Neuronal stem cell (in vitro differentiated cells): Measurements from ENCODE around the gene AACS.
A peak's percentile ranks its signal among the peaks of the same experiment; 100 is the strongest.

Experiments
- DNase-seq: peaks from one replicate; pipeline ENCODE4 v3.0.0-alpha.2; 2013; ENCODE audit warnings: low spot score
- H2AFZ ChIP-seq: one replicate; pipeline ENCODE4 v1.6.1; 2013; ENCODE audit warnings: mild to moderate bottlenecking, low read length, inconsistent platforms
- H2AK5ac ChIP-seq: 2 replicates; pipeline ENCODE4 v1.6.1; 2013; ENCODE audit warnings: low read depth, mild to moderate bottlenecking, inconsistent platforms, low read length, moderate library complexity, mixed read lengths
- H2BK120ac ChIP-seq: 2 replicates; pipeline ENCODE4 v1.6.1; 2013; ENCODE audit warnings: low read depth, mild to moderate bottlenecking, inconsistent platforms, low read length, moderate library complexity, mixed read lengths
- H2BK12ac ChIP-seq: one replicate; pipeline ENCODE4 v1.6.1; 2013; ENCODE audit warnings: low read length, inconsistent platforms
- H2BK15ac ChIP-seq: 2 replicates; pipeline ENCODE4 v1.6.1; 2013; ENCODE audit warnings: mild to moderate bottlenecking, low read length, inconsistent platforms, mixed read lengths
- H2BK5ac ChIP-seq: one replicate; pipeline ENCODE4 v1.6.1; 2013; ENCODE audit warnings: inconsistent platforms, mild to moderate bottlenecking, low read length, moderate library complexity
- H3K14ac ChIP-seq: one replicate; pipeline ENCODE4 v1.6.1; 2013; ENCODE audit warnings: low read length, inconsistent platforms
- H3K18ac ChIP-seq: 2 replicates; pipeline ENCODE4 v1.6.1; 2013; ENCODE audit warnings: low read length, inconsistent platforms
- H3K23ac ChIP-seq: 2 replicates; pipeline ENCODE4 v1.6.1; 2013; ENCODE audit warnings: low read depth, mild to moderate bottlenecking, mixed read lengths, low read length, inconsistent platforms; ENCODE audit not compliant: poor library complexity
- H3K27ac ChIP-seq: replicated peaks from 3 replicates; pipeline ENCODE4 v1.5.1; 2013; ENCODE audit warnings: low read length, inconsistent platforms
- H3K27me3 ChIP-seq, 3 experiments: 2 replicates each; pipeline ENCODE4 v1.6.1; 2013; ENCODE audit warnings: low read length in 3 of 3, mild to moderate bottlenecking in 2 of 3, inconsistent platforms in 1 of 3, low read depth in 1 of 3, mixed read lengths in 1 of 3, moderate library complexity in 1 of 3; ENCODE audit not compliant: control insufficient read depth in 3 of 3, insufficient read depth in 3 of 3
- H3K36me3 ChIP-seq, 2 donors: replicated peaks in 1 of 2; 2 replicates each; pipeline ENCODE4 v1.6.1; 2013; ENCODE audit warnings: low read length in 2 of 2; ENCODE audit not compliant: control insufficient read depth in 2 of 2, insufficient read depth in 2 of 2
- H3K4ac ChIP-seq: 2 replicates; pipeline ENCODE4 v1.6.1; 2013; ENCODE audit warnings: inconsistent platforms, mild to moderate bottlenecking, low read length, moderate library complexity
- H3K4me1 ChIP-seq, 2 donors: 1 replicate in 1 of 2; 2 replicates in 1 of 2; pipeline ENCODE4 v1.6.1; 2013; ENCODE audit warnings: low read length in 2 of 2, low read depth in 1 of 2; ENCODE audit not compliant: control insufficient read depth in 2 of 2, insufficient read depth in 1 of 2
- H3K4me2 ChIP-seq: one replicate; pipeline ENCODE4 v1.6.1; 2013; ENCODE audit warnings: mild to moderate bottlenecking, low read length, inconsistent platforms; ENCODE audit not compliant: insufficient read depth, poor library complexity, severe bottlenecking
- H3K4me3 ChIP-seq, 2 donors: 2 replicates each; pipeline ENCODE4 v1.5.1; 2013; ENCODE audit warnings: low read length in 2 of 2, mild to moderate bottlenecking in 2 of 2, inconsistent platforms in 1 of 2, moderate library complexity in 1 of 2
- H3K79me1 ChIP-seq: one replicate; pipeline ENCODE4 v1.6.1; 2013; ENCODE audit warnings: low read depth, mild to moderate bottlenecking, inconsistent platforms, low read length, moderate library complexity
- H3K9ac ChIP-seq: one replicate; pipeline ENCODE4 v1.6.1; 2013; ENCODE audit warnings: mild to moderate bottlenecking, low read depth, low read length, inconsistent platforms; ENCODE audit not compliant: poor library complexity
- H3K9me3 ChIP-seq, 2 donors: replicated peaks in 1 of 2; 2 replicates each; pipeline versions ENCODE3 to v1.6.1; 2013; ENCODE audit warnings: low read length in 2 of 2, mild to moderate bottlenecking in 2 of 2, inconsistent platforms in 1 of 2, low read depth in 1 of 2, mixed read lengths in 1 of 2, moderate library complexity in 1 of 2; ENCODE audit not compliant: control insufficient read depth in 2 of 2, insufficient read depth in 1 of 2
- H4K8ac ChIP-seq: one replicate; pipeline ENCODE4 v1.6.1; 2013; ENCODE audit warnings: low read depth, mild to moderate bottlenecking, inconsistent platforms, low read length, moderate library complexity
- H4K91ac ChIP-seq: one replicate; pipeline ENCODE4 v1.6.1; 2013; ENCODE audit warnings: low read length, low read depth, mild to moderate bottlenecking, inconsistent platforms; ENCODE audit not compliant: poor library complexity
- WGBS, 2 donors: extraction: QIAGEN DNeasy Blood & Tissue Kit; methylation state at CpG; one replicate each; pipeline ENCODE4 v1.1.7; 2013; ENCODE audit warnings: missing lambda C conversion rate in 2 of 2, mixed read lengths in 1 of 2; ENCODE audit not compliant: insufficient read length in 2 of 2, insufficient replicate concordance in 1 of 2; ENCODE audit errors: extremely low coverage in 2 of 2; 5-methylcytosine and 5-hydroxymethylcytosine counted together

Gene AACS

DNA sequence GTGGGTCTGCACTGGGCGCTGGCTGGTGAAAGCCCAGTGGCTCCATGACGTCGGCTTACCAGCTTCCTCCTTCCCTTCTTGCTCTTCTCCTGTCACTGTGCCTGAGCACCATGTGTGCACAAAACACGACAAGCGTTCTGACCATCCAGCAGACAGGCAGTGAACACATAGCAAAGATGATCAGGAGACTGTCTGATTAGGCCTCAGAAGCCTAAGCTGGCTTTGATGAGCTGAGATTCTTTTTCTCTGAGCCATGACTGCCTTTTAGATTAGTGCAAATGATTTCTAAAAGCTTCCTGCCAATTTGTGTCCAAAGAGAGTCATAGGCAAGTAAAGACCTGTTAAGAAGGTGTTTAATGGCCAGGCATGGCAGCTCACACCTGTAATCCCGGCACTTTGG is 83.1 kb downstream of the AACS start:
- H3K4me1 ChIP-seq: no peaks in the 10 kb centered on the region
- no peak overlapping the region for H3K4ac ChIP-seq
- H3K23ac ChIP-seq: no peak overlapping the region
- H3K79me1 ChIP-seq: no peaks in the 10 kb centered on the region
- no peak overlapping the region for H2BK12ac ChIP-seq
- no peak overlapping the region for H2AK5ac ChIP-seq
- H2AFZ ChIP-seq: no peak overlapping the region
- no peak overlapping the region for H3K18ac ChIP-seq
- no peak overlapping the region for H4K8ac ChIP-seq
- no peaks in the 10 kb centered on the region for H3K9me3 ChIP-seq
- H3K4me2 ChIP-seq: no peak overlapping the region
- H2BK120ac ChIP-seq: no peak overlapping the region
- peak overlapping the region; percentile 34 for H3K9ac ChIP-seq
- no peaks in the 10 kb centered on the region for H3K36me3 ChIP-seq
- WGBS, 2 donors: no CpG with 5 or more reads among the region's 6 CpGs
- no peak overlapping the region for H3K14ac ChIP-seq
- H3K4me3 ChIP-seq: no peak overlapping the region
- H4K91ac ChIP-seq: peak overlapping the region; percentile 41
- no peak overlapping the region for H3K27ac ChIP-seq
- H2BK5ac ChIP-seq: no peak overlapping the region
- H2BK15ac ChIP-seq: no peak overlapping the region
- peaks cover 0 to 3% (median 0%) of the 10 kb centered on the region in 3 experiments for H3K27me3 ChIP-seq
- DNase-seq: no peak

- peaks cover 0 to 3% (median 0%) of the 10 kb centered on the region in 3 experiments for H3K27me3 ChIP-seq
- no peak overlapping the region for H2BK120ac ChIP-seq
- H3K4me1 ChIP-seq: no peaks in the 10 kb centered on the region
- H3K4me2 ChIP-seq: no peak overlapping the region
- H3K4me3 ChIP-seq: no peak overlapping the region
- H3K14ac ChIP-seq: no peak overlapping the region
- H2BK5ac ChIP-seq: no peak overlapping the region
- no peak overlapping the region for H4K91ac ChIP-seq
- no CpG with 5 or more reads among the region's 11 CpGs for WGBS, 2 donors
- H4K8ac ChIP-seq: no peak overlapping the region
- no peaks in the 10 kb centered on the region for H3K9me3 ChIP-seq
- H2BK15ac ChIP-seq: no peak overlapping the region
- no peak overlapping the region for H3K18ac ChIP-seq
- no peak overlapping the region for H2BK12ac ChIP-seq
- H2AFZ ChIP-seq: no peak overlapping the region
- DNase-seq: no peak
- no peak overlapping the region for H3K23ac ChIP-seq
- H3K36me3 ChIP-seq: no peaks in the 10 kb centered on the region
- H3K79me1 ChIP-seq: no peaks in the 10 kb centered on the region
- H3K4ac ChIP-seq: no peak overlapping the region
- no peak overlapping the region for H3K27ac ChIP-seq
- H3K9ac ChIP-seq: no peak overlapping the region
- H2AK5ac ChIP-seq: peak overlapping the region; percentile 21
Measured at GRCh38 chr12:125149160-125150108, 84.2 kb downstream of the AACS start.

DNA sequence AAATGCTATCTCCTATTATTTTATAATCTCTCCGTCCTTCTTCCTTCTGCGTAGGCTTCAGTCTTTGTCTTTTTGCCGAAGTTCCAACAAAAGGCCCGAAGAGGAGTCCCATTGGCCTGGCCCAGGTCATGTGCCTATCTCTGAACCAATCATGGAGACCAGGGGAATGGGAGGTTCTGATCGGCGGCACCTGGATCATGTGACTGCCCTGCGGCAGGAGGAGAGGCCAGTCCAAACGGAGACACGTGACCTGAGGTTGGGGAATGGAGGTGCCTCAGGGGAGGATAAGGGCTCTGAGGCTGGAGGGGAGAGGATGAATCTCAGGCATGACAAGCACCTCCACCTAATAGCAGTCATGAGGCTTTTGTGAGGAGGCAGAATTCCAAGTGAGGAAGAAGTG is 86.0 kb downstream of the AACS start:
- H2AFZ ChIP-seq: peak overlapping the region; percentile 58
- H3K9me3 ChIP-seq: no peaks in the 10 kb centered on the region
- no peak overlapping the region for H2AK5ac ChIP-seq
- no peak overlapping the region for H3K4ac ChIP-seq
- H3K27ac ChIP-seq: no peak overlapping the region
- H4K8ac ChIP-seq: no peak overlapping the region
- H2BK5ac ChIP-seq: no peak overlapping the region
- no peak overlapping the region for H2BK12ac ChIP-seq
- no peak overlapping the region for H3K18ac ChIP-seq
- no peak overlapping the region for H3K23ac ChIP-seq
- no peak overlapping the region for H2BK120ac ChIP-seq
- H3K14ac ChIP-seq: no peak overlapping the region
- no peaks in the 10 kb centered on the region for H3K79me1 ChIP-seq
- peak overlapping the region in 1 of 2 donors; percentile 13 for H3K4me3 ChIP-seq
- H3K36me3 ChIP-seq: no peaks in the 10 kb centered on the region
- no peak overlapping the region for H3K4me2 ChIP-seq
- H4K91ac ChIP-seq: no peak overlapping the region
- H2BK15ac ChIP-seq: no peak overlapping the region
- H3K27me3 ChIP-seq: peaks cover 0 to 5% (median 0%) of the 10 kb centered on the region in 3 experiments
- no CpG with 5 or more reads among the region's 9 CpGs for WGBS, 2 donors
- DNase-seq: no peak
- H3K4me1 ChIP-seq: no peaks in the 10 kb centered on the region
- no peak overlapping the region for H3K9ac ChIP-seq

DNA sequence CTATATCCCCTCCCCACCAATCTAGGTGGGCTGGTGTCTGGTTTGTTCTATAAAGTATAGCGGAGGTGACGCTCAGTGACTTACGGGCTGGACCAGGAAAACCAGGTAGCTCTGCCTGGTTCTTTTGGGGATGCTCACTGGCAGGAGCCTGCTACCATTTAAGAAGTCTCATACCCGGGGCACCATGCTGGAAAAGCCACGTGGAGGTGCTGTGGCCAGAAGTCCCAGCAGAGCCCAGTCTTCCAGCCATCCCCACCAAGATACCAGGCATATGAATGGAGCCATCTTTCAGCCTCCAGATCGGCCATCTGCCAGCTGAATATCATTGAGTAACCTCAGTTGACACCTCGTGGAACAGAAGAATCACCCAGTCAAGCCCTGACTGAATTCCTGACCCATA is 87.2 kb downstream of the AACS start:
- no peak for DNase-seq
- no peak overlapping the region for H3K14ac ChIP-seq
- no peak overlapping the region for H3K27ac ChIP-seq
- peaks cover 0 to 2% of the 10 kb centered on the region in 2 donors for H3K9me3 ChIP-seq
- H3K27me3 ChIP-seq: peaks cover 0 to 4% (median 0%) of the 10 kb centered on the region in 3 experiments
- no peak overlapping the region for H3K4me3 ChIP-seq
- no peak overlapping the region for H3K18ac ChIP-seq
- H3K36me3 ChIP-seq: no peaks in the 10 kb centered on the region
- no peak overlapping the region for H3K4me2 ChIP-seq
- no CpG with 5 or more reads among the region's 7 CpGs for WGBS, 2 donors
- H4K8ac ChIP-seq: no peak overlapping the region
- H3K4ac ChIP-seq: no peak overlapping the region
- H2AK5ac ChIP-seq: no peak overlapping the region
- no peak overlapping the region for H2AFZ ChIP-seq
- H4K91ac ChIP-seq: no peak overlapping the region
- H3K79me1 ChIP-seq: no peaks in the 10 kb centered on the region
- no peak overlapping the region for H2BK5ac ChIP-seq
- no peak overlapping the region for H3K23ac ChIP-seq
- no peaks in the 10 kb centered on the region for H3K4me1 ChIP-seq
- H2BK120ac ChIP-seq: no peak overlapping the region
- H2BK12ac ChIP-seq: no peak overlapping the region
- no peak overlapping the region for H2BK15ac ChIP-seq
- no peak overlapping the region for H3K9ac ChIP-seq
